ENCODE results near the gene CEP120.
A peak's percentile ranks its signal among the peaks of the same experiment; 100 is the strongest.

CEP120 gene

DNA sequence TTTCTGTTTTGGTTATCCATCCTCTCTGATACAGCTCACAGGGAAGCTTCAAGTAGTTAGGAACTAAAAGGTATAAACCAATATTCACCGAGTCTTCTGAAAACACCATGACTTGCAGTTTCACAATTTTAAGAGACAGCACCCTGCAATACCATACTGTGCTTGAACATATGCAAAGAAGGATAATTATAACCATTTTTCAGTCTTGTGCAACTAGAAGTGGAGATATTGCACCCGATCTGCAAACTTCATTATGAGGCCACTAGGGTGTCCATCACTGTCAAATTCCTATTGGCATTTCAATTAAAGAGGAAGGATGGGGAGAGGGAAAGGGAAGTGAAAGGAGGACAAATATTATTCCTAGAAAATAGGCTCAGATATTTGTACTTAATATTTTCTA lies 32.4 kb upstream of the CEP120 start:
- TF ChIP-seq CTCF (IDR thresholded peaks at IDR 0.05; ENCODE audit: low read depth, low read length, missing control alignments): peak; percentile 33
- peak; percentile 59 for DNase-seq (ENCODE audit: low read depth)
- no peak overlapping the region for H3K4me3 ChIP-seq (ENCODE audit: low read depth, low read length)

DNA sequence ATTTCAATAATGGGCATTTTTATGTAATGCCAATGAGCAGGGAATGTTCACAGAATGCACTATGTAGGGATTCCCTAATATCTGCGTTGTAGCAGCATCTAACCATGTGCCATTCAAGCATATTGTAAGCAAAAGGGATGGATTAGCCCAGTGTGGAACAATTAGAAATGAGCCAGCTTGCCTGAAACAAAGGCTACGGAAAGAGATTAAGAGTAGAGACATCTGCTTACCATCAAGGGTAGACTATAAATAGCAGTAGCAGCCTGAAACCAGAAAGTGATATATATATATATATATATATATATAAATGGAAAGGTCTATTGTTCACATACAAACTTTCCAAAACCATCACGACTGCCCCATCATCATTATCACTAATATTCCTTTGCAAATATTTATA lies 31.9 kb upstream of the CEP120 start:
- no peak for DNase-seq (ENCODE audit: low read depth)
- no peak overlapping the region; the same call in 1 of the 2 replicates for H3K4me3 ChIP-seq (ENCODE audit: low read depth, low read length)
- no peak for TF ChIP-seq CTCF (IDR thresholded peaks at IDR 0.05; ENCODE audit: low read depth, low read length, missing control alignments)

- no peak for TF ChIP-seq CTCF (IDR thresholded peaks at IDR 0.05; ENCODE audit: low read depth, low read length, missing control alignments)
Measured at GRCh38 chr5:123454259-123454911, 31.2 kb upstream of the CEP120 start.

DNA sequence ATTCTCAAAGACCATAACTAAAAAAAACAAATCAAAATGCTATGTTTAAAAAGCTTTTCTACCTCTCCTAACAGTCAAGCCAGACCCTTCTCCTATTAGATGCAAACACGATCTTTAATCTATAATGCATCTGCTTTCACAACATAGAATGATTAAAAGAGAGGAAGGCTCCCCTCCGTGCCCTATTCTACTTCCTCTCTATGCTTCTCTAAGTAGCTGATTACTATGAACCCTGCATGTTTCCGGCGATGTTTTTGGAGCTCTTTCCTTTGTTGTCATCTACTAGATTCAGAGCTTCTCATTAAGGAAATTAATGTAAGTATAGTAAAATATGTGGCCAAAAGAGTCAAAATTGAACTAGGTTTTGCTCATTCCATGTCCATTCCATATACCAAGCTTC lies 29.2 kb upstream of the CEP120 start:
- no peak for TF ChIP-seq CTCF (IDR thresholded peaks at IDR 0.05; ENCODE audit: low read depth, low read length, missing control alignments)
- no peak overlapping the region for H3K4me3 ChIP-seq (ENCODE audit: low read depth, low read length)
- no peak for DNase-seq (ENCODE audit: low read depth)

More at GRCh38 chr5:123454259-123454911, 31.2 kb upstream of the CEP120 start:
- H3K4me3 ChIP-seq (ENCODE audit: low read depth, low read length): no peak overlapping the region
- no peak for DNase-seq (ENCODE audit: low read depth)

DNA sequence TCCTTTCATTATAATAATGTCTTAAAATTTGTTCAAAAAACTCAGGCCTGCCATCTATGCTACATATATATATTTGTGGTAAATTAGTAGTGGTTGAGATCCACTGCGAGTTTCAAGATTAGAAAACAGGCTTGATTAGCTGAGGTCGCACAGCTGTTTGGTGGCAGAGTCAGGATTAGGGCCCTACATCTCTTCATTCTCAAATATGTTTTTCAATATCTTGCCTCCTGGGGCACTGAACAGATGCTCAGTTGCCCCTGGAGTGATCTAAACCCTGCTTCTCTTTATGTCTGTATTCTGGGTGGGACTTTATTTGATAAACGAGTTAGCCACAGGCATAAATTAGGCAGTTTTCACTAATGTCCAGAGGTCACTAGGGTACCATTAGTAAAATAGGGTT lies 27.8 kb upstream of the CEP120 start:
- no peak for DNase-seq (ENCODE audit: low read depth)
- TF ChIP-seq CTCF (IDR thresholded peaks at IDR 0.05; ENCODE audit: low read depth, low read length, missing control alignments): no peak
- no peak overlapping the region for H3K4me3 ChIP-seq (ENCODE audit: low read depth, low read length)

DNA sequence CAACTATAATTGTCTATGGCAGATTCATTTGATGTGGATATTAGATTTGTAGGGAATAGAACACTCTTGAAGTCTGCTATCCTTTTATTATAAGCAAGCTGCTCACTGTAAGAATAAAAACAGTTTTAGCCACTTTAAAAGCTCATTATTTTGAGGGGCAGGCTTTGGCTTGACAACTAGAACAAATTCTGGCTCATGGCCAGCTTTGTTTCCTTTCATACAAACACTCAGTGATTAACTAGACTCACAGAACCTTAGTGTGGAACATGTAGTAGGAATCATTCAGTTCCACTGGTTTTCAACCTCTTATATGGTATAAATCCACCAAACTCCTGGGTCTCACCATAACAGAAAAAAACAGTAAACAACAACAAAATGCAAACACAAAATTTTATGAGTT lies 27.4 kb upstream of the CEP120 start:
- H3K4me3 ChIP-seq (ENCODE audit: low read depth, low read length): no peak overlapping the region
- no peak for DNase-seq (ENCODE audit: low read depth)
- TF ChIP-seq CTCF (IDR thresholded peaks at IDR 0.05; ENCODE audit: low read depth, low read length, missing control alignments): no peak

DNA sequence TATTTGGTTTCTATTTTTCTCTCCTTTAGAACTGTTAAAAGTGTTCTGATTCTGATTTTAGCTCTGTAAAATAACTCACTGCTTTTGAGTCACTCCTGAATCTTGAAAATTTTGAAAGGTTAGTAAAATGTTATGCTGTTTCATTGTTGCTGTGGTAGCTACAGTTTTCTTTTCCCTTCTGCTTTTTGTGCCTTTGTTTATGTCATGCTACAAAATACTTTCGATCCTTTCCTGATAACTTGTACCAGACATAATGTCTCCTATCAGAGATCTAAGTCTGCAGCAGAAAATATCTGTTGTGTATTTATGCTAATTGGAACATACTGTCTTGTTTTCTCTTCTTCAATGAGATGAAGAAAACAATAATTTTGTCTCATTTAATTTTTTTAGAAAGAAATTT lies 26.9 kb upstream of the CEP120 start:
- no peak overlapping the region for H3K4me3 ChIP-seq (ENCODE audit: low read depth, low read length)
- DNase-seq (ENCODE audit: low read depth): no peak
- no peak for TF ChIP-seq CTCF (IDR thresholded peaks at IDR 0.05; ENCODE audit: low read depth, low read length, missing control alignments)
